ENCODE measurements around the gene ZFP91.
A peak's percentile ranks its signal among the peaks of the same experiment; 100 is the strongest.
"Not testable (repeated sequence)": the region's sequence is repeated elsewhere in the genome, so short reads cannot be mapped to it uniquely, and the experiment has no call there.

Gene ZFP91, protein sequence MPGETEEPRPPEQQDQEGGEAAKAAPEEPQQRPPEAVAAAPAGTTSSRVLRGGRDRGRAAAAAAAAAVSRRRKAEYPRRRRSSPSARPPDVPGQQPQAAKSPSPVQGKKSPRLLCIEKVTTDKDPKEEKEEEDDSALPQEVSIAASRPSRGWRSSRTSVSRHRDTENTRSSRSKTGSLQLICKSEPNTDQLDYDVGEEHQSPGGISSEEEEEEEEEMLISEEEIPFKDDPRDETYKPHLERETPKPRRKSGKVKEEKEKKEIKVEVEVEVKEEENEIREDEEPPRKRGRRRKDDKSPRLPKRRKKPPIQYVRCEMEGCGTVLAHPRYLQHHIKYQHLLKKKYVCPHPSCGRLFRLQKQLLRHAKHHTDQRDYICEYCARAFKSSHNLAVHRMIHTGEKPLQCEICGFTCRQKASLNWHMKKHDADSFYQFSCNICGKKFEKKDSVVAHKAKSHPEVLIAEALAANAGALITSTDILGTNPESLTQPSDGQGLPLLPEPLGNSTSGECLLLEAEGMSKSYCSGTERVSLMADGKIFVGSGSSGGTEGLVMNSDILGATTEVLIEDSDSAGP

DNA sequence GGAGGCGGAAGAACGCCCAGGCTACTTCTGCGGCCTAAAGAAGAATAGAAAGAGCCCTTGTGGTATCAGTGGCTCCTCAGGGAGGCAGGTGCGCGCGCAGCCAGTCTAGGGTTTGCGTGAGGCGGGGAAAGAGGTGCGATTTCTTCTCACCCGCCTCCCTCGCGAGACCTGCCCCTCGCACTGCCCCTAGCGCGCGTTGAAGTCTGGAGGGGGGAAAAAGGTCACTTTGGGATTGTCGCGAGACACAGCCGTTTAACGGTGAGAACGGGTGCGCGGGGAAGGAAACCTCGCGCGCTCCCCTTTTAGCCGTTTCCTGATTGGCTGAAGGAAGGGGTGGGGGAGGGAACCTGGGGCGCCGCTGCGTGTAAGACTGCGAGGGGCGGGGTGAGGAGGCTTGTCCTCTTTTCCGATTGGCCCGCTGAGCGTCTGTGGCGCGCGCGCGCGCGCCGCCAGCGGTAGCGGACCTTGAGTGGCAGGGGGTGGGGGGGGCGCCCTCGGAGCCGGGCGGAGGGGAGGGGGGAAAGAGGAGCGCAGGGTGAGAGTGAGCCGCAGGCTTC is at the start of gene ZFP91:
ZFP91 (plus strand) TSS at position 429 of the 557 bp plus-strand sequence. CDS start 219 bp downstream, outside the sequence.
- DNase-seq (ENCODE audit: low read depth), result peak; percentile 97

- DNase-seq (ENCODE audit: low read depth), result no peak
Measured at GRCh38 chr11:58530236-58530635, 48.6 kb upstream of the ZFP91 start.

DNA sequence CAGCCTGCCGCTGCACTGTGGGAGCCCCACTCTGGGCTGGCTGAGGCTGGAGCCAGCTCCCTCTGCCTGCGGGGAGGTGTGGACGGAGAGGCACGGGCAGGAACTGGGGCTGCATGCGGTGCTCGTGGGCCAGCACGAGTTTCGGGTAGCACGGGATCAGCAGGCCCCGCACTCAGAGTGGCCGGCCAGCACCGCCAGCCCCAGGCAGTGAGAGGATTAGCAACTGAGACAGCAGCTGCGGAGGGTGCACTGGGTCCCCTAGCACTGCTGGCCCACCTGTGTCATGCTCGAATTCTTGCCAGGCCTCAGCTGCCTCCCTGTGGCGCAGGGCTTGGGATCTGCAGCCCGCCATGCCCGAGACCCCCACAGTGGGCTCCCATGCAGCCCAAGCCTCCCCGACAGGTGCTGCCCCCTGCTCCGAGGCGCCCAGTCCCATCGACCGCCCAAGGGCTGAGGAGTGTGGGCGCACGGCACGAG is 47.0 kb upstream of the ZFP91 start:
- no peak for DNase-seq (ENCODE audit: low read depth)

GRCh38 chr11:58546841-58547240 is 32.0 kb upstream of the ZFP91 start:
- DNase-seq (ENCODE audit: low read depth), result no peak

DNA sequence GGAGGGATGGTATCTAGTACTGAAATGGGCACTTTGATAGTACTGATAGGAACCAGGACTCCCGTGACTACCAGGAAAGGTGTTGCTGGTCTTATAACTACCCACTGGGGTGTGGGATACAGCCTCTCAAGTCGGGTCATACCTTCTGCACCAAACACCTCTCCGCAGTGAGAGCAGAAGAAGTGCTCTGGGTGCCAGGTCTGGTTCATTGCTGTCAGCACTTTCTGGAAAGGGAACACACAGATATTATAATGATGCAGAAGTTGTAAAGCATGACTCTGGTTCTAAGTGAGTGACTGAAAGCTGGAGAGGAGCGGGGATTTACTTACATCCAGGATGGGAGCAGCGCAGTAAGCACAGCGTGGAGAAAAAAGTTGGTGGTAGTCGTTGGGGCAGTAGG is 29.2 kb upstream of the ZFP91 start:
- no peak for DNase-seq (ENCODE audit: low read depth)

- DNase-seq (ENCODE audit: low read depth), result no peak
Measured at GRCh38 chr11:58560842-58561241, 18.0 kb upstream of the ZFP91 start.

GRCh38 chr11:58561394-58562098 is 17.3 kb upstream of the ZFP91 start:
- DNase-seq (ENCODE audit: low read depth), result no peak

GRCh38 chr11:58562375-58562800 is 16.5 kb upstream of the ZFP91 start:
- peak; percentile 15 for DNase-seq (ENCODE audit: low read depth)

- DNase-seq (ENCODE audit: low read depth), result peak; percentile 13
Measured at GRCh38 chr11:58564231-58564630, 14.6 kb upstream of the ZFP91 start.

DNA sequence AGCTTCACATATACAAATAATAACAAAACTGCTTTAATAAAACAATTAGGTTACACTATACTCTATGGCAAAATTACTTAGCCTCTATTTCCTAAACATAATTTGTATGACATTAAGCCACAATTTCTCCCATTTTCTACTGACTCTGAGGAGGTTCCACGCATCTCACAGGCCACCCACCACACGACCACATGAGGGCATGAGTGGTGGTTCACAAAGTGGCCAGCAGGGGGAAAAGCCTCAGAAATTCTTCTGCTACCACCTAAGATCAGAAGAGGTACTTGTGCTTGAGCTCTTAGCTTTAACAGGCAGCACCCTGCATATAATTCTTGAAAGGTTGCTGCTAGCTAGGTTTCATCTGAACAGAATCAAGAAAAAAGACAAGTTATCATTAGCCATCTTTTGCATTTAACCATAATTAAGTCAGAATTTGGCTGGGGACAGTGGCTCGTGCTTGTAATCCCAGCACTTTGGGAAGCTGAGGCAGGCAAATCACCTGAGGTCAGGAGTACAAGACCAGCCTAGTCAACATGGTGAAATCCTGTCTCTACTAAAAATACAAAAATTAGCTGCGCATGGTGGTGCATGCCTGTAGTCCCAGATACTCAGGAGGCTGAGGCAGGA is 10.9 kb upstream of the ZFP91 start:
- peak; percentile 61 for DNase-seq (ENCODE audit: low read depth)

DNA sequence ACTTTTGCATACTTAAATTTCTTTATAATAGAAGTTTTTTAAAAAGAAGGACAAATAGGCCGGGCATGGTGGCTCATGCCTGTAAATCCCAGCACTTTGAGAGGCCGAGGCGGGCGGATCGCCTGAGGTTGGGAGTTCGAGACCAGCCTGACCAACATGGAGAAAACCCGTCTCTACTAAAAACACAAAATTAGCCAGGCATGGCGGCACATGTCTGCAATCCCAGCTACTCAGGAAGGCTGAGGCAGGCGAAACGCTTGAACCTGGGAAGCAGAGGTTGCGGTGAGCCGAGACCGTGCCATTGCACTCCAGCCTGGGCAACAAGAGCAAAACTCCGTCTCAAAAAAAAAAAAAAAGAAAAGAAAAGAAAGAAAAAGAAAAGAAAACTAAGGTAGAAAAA is 6.0 kb upstream of the ZFP91 start:
- not testable (repeated sequence) for DNase-seq (ENCODE audit: low read depth)

DNA sequence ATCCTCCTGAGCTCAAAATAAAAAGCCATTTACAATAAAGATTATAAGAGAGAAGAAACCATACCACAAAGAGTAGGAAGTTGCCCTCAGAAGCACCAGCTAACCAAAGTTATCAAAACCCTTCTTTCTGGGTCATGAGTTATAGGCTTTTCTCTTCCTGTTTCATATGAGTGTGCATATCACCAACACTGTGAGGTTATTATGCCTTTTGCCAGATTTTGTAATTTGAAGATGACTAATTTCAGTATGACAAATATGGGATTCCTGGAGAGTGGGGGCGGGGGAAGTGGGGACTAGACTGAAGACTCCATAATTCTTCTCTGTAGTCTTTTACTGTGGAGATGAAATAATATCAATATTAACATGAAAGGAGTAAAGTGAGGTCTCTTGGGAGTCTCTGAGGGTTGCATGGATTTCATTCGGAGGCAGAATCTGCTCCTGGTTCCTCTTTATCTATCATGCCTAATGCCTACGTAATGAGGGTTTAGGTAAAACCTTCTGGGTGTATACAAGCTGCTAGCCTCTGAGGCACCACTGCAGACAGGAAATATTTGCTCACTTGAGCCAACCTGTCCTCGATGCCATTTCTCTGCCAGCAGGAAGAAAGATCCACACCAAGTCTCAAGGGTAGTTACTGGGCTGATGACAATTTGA is 5.3 kb upstream of the ZFP91 start:
- peak; percentile 90 for DNase-seq (ENCODE audit: low read depth)

DNA sequence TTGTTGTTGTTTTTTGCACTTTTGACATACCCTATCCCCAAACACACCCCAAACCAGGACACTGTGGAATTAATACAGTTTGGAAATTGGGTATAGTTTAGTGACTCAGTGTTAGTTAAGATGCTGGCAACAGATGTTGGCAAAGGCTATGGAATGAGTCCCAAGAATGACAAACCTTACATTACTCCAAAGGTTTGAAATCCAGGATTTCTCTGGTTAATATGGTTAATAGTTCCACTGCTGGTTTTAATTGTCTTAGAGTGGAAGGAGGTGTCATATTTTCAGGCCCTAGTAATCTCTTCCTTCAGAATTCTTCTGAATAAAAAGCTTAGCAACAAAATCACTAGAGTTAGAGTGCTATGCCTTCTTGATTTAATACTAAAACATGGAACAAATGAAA is 4.0 kb upstream of the ZFP91 start:
- no peak for DNase-seq (ENCODE audit: low read depth)

GRCh38 chr11:58575377-58576020 is 3.4 kb upstream of the ZFP91 start, which contains the start of gene LPXN:
Gene LPXN (minus strand): TSS chr11:58575856. CDS start chr11:58575772, 84 bp downstream.
- DNase-seq (ENCODE audit: low read depth), result no peak

- DNase-seq (ENCODE audit: low read depth), result peak; percentile 32
Measured at GRCh38 chr11:58576887-58577471, 1.9 kb upstream of the ZFP91 start.

DNA sequence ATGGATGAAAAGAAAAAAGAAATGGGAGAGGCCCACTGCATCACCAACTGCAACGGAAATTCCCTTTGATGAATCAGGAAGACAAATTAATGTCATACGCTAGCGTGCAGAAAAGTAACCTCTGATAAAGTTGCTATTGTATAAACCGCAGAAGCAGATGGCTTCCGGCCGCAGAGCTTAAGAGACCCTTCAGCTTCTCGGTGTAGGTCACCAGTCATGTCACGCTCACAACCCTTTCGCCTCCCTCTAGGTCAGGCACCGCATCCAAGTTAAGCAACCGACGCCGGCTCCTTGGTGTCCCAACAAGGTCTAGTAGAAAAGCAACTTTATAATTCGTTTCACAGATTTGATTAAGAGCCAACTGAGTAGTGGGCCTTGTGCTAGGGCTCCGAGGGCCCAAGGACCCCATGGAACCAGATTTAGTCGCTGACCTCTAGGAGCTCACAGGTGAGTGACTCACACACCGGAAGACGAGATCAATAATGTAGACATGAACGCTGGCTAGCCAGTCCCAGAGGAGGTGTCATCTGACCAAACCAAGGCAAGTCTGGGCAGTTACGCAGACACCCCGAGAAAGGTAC is 1.2 kb upstream of the ZFP91 start:
- peak; percentile 90 for DNase-seq (ENCODE audit: low read depth)

- DNase-seq (ENCODE audit: low read depth), result peak; percentile 99
Measured at GRCh38 chr11:58578136-58578634, 678 bp upstream of the ZFP91 start.

DNA sequence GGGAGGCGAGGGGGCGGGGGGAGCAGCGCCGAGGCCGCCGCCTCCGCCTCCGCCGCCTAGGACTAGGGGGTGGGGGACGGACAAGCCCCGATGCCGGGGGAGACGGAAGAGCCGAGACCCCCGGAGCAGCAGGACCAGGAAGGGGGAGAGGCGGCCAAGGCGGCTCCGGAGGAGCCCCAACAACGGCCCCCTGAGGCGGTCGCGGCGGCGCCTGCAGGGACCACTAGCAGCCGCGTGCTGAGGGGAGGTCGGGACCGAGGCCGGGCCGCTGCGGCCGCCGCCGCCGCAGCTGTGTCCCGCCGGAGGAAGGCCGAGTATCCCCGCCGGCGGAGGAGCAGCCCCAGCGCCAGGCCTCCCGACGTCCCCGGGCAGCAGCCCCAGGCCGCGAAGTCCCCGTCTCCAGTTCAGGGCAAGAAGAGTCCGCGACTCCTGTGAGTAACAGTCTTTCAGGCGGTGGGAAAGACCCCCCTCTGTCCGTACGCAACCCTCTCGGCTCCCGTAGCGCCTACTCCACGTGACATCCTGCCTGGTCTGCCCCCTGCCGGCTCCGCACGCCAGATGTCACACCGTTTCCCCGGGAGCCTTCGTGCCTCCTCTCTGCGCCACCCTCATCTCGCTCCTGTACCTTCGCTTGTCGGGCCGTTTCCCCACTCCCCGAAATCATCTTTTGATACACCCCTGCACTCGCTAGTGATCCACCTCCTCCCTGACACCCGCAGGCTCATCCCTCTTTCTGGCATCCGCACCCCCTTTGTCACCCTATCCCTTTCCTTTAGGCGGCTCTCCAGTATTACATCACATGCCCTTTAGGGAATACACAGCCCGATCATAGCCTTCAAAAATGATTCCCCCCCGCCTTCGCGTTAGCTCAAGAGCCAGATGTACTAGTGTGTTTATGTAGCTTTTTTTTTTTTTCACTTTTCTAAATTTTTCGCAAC is 598 bp downstream of the ZFP91 start:
- peak; percentile 85 for DNase-seq (ENCODE audit: low read depth)

DNA sequence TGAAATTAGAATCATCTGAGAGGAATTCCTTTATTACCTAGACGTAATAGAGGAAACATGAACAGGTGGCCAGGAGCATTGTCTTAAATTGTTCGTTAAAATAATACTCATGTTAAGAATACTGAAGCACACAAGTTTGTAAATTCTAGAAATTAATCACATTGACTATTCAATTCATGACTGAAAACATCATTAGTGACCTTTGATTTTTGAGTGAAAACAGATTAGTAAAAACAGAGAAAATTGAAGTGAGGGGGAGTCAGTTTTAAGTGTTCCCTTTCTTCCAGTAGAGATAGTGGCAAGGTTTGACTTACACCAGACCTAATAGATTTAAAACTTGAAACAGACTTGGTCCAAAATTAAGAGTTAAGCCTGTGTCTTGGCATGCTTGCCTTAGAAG is 1.4 kb downstream of the ZFP91 start:
- DNase-seq (ENCODE audit: low read depth), result no peak
